Measurements from ENCODE around the gene GNGT2.
"Not testable (repeated sequence)": the region's sequence is repeated elsewhere in the genome, so short reads cannot be mapped to it uniquely, and the experiment has no call there.

Gene GNGT2

GRCh38 chr17:49194297-49194607, 16.1 kb downstream of the GNGT2 start:
- POLR2A ChIA-PET = interaction anchor here (0.6 to 2.7 kb wide), 8 partner anchors 15 to 1158 kb away, joined by 4 to 24 read pairs (median 6); partner anchors contain the start of genes ABI3 and GNGT2
- TF ChIP-seq CTCF (IDR thresholded peaks at IDR 0.05; ENCODE audit: control extremely low read depth, extremely low read depth, low read depth, missing control alignments) = no peak
- CTCF ChIA-PET = interaction anchor here (1.0 to 5.7 kb wide), 6 partner anchors 10 to 32 kb away, joined by 3 to 74 read pairs (median 12); partner anchors contain the start of genes ABI3 and GNGT2
- no peak for DNase-seq (ENCODE audit: extremely low spot score)

GRCh38 chr17:49193513-49194296, 16.7 kb downstream of the GNGT2 start:
- peak; percentile 59 for DNase-seq (ENCODE audit: extremely low spot score)
- TF ChIP-seq CTCF (IDR thresholded peaks at IDR 0.05; ENCODE audit: control extremely low read depth, extremely low read depth, low read depth, missing control alignments) = no peak
- ChIA-PET POLR2A (interaction anchor here (0.6 to 2.7 kb wide), 7 partner anchors 16 to 986 kb away, joined by 4 to 24 read pairs (median 5); partner anchors contain the start of genes ABI3 and GNGT2), CTCF (interaction anchor here (1.0 to 5.7 kb wide), 7 partner anchors 11 to 33 kb away, joined by 3 to 74 read pairs (median 12); partner anchors contain the start of genes ABI3 and GNGT2)

- POLR2A ChIA-PET = interaction anchor here (0.7 to 2.3 kb wide), 5 partner anchors 19 to 123 kb away, joined by 3 to 7 read pairs (median 4); partner anchors contain the start of genes ABI3 and GNGT2
- CTCF ChIA-PET = interaction anchor here (1.0 to 5.7 kb wide), 8 partner anchors 10 to 34 kb away, joined by 3 to 74 read pairs (median 6); partner anchors contain the start of genes ABI3 and GNGT2
- DNase-seq (ENCODE audit: extremely low spot score) = peak; percentile 64
- peak; percentile 46 for TF ChIP-seq CTCF (IDR thresholded peaks at IDR 0.05; ENCODE audit: control extremely low read depth, extremely low read depth, low read depth, missing control alignments)
Measured at GRCh38 chr17:49191917-49192741, 18.2 kb downstream of the GNGT2 start.

- ChIA-PET POLR2A (interaction anchor here (1.0 to 1.5 kb wide), 2 partner anchors 20 to 21 kb away, joined by 4 to 6 read pairs; partner anchors contain the start of genes ABI3 and GNGT2), CTCF (interaction anchor here (1.0 to 5.7 kb wide), 7 partner anchors 10 to 35 kb away, joined by 3 to 74 read pairs (median 6); partner anchors contain the start of genes ABI3 and GNGT2)
- DNase-seq (ENCODE audit: extremely low spot score) = no peak
- no peak for TF ChIP-seq CTCF (IDR thresholded peaks at IDR 0.05; ENCODE audit: control extremely low read depth, extremely low read depth, low read depth, missing control alignments)
Measured at GRCh38 chr17:49191409-49191916, 18.9 kb downstream of the GNGT2 start.

GRCh38 chr17:49190932-49191331, 19.4 kb downstream of the GNGT2 start:
- POLR2A ChIA-PET = no interaction called here
- CTCF ChIA-PET = interaction anchor here (1.0 to 5.7 kb wide), 6 partner anchors 10 to 36 kb away, joined by 3 to 74 read pairs (median 12); partner anchors contain the start of genes ABI3 and GNGT2
- DNase-seq (ENCODE audit: extremely low spot score) = no peak
- no peak for TF ChIP-seq CTCF (IDR thresholded peaks at IDR 0.05; ENCODE audit: control extremely low read depth, extremely low read depth, low read depth, missing control alignments)

GRCh38 chr17:49187301-49187700, 23.1 kb downstream of the GNGT2 start:
- POLR2A ChIA-PET = no interaction called here
- CTCF ChIA-PET = interaction anchor here (0.8 kb wide), 1 partner anchor 26 kb away, joined by 3 read pairs; no protein-coding TSS in a partner anchor
- no peak for DNase-seq (ENCODE audit: extremely low spot score)
- TF ChIP-seq CTCF (IDR thresholded peaks at IDR 0.05; ENCODE audit: control extremely low read depth, extremely low read depth, low read depth, missing control alignments) = no peak

GRCh38 chr17:49185381-49185780, 25.0 kb downstream of the GNGT2 start:
- CTCF ChIA-PET = interaction anchor here (0.9 kb wide), 1 partner anchor 42 kb away, joined by 3 read pairs; no protein-coding TSS in a partner anchor
- DNase-seq (ENCODE audit: extremely low spot score); POLR2A ChIA-PET: not testable (repeated sequence)

GRCh38 chr17:49184522-49184921, 25.9 kb downstream of the GNGT2 start:
- DNase-seq (ENCODE audit: extremely low spot score); POLR2A ChIA-PET: not testable (repeated sequence)
- CTCF ChIA-PET = interaction anchor here (6.9 kb wide), 1 partner anchor 43 kb away, joined by 124 read pairs; the partner anchor contains the start of gene PHOSPHO1
